Ureter (tissue), 1 donor: ENCODE results near the gene TAB2. TPM values are rescaled to one million over a fixed set of nuclear protein-coding genes. Genes with fewer than 3 reads are reported as not detected.

Experiments used
- total RNA-seq: library from RNA; stranded (reverse); gene quantifications from one replicate; pipeline ENCODE4 v1.2.4, GENCODE V29; 2023
- donor health status: DM: yes; HTN: yes; CAD: no.

TAB2 gene
- total RNA-seq, 1 donor from 2014 or later: 66.8 TPM

Other genes with a start within 250 kb of the TAB2 start
- 5.0 TPM for gene SUMO4, start 82.5 kb downstream of the TAB2 start, total RNA-seq
- gene ZC3H12D, start 167.3 kb downstream of the TAB2 start, total RNA-seq: 2.4 TPM
- gene PPIL4, start 228.3 kb downstream of the TAB2 start, total RNA-seq: 34.2 TPM
- 44.8 TPM for gene GINM1, start 248.7 kb downstream of the TAB2 start, total RNA-seq